Measurements from ENCODE around the gene PDE11A. TPM values are rescaled to one million over a fixed set of nuclear protein-coding genes. Genes with fewer than 3 reads are reported as not detected.

PDE11A gene
- total and polyA plus RNA-seq, 2 of the 8 experiments (the other 6 are each of a cell fraction or from before 2014, with no cell fraction given): 0.19 to 0.23 TPM

- Histone ChIP-seq H4K20me1 (replicated peaks in 1 of 2; ENCODE audit: control insufficient read depth in 1 of 2, insufficient read depth in 2 of 2, low read length in 2 of 2) (no peaks in the 10 kb centered on the region), H3K79me2 (ENCODE audit: control insufficient read depth in 1 of 2, insufficient read depth in 2 of 2, low read length in 2 of 2) (no peaks in the 10 kb centered on the region), H3K4ac (replicated peaks; ENCODE audit: insufficient read length, low read depth, low read length) (no peak overlapping the region), H3K23me2 (ENCODE audit: low read depth, low read length) (0 out of 2 replicates have a peak, but pooled peaks cover 2% of the 10 kb centered on the region), H3K27ac (ENCODE audit: low read depth, low read length) (no peak overlapping the region), H3K23ac (ENCODE audit: insufficient read length) (no peak overlapping the region), H3K14ac (ENCODE audit: insufficient read length) (no peak overlapping the region), H3K18ac (ENCODE audit: extremely low read depth, low read length) (no peak overlapping the region), H3K4me3 (ENCODE audit: extremely low read depth in 1 of 4, insufficient read depth in 2 of 4, low read depth in 3 of 4, low read length in 4 of 4) (no peak overlapping the region), H4K5ac (ENCODE audit: insufficient read length, low read depth, low read length) (no peak overlapping the region), H3K56ac (replicated peaks; ENCODE audit: insufficient read length, low read depth, low read length) (no peak overlapping the region), H2BK20ac (ENCODE audit: low read length) (no peak overlapping the region), H2BK5ac (ENCODE audit: low read depth, low read length) (no peak overlapping the region), H3K4me1 (replicated peaks in 1 of 4; ENCODE audit: control insufficient read depth in 3 of 4, insufficient read depth in 4 of 4, low read length in 3 of 4) (no peaks in the 10 kb centered on the region; a peak in 1 of 7 replicates), H2BK12ac (ENCODE audit: low read depth, low read length) (no peak overlapping the region), H3K27me3 (replicated peaks in 1 of 4; ENCODE audit: control insufficient read depth in 3 of 4, extremely low read depth in 1 of 4, insufficient read depth in 3 of 4, low read length in 3 of 4) (peaks cover 13 to 48% (median 36%) of the 10 kb centered on the region in 4 experiments; a peak in 6 of 7 replicates), H2BK120ac (replicated peaks; ENCODE audit: low read depth, low read length) (no peak overlapping the region), H2AK5ac (ENCODE audit: low read depth, low read length) (no peak overlapping the region), H3K9ac (replicated peaks in 1 of 4; ENCODE audit: extremely low read depth in 1 of 4, low read depth in 3 of 4, low read length in 3 of 4) (no peak overlapping the region), H3K36me3 (ENCODE audit: control insufficient read depth in 2 of 4, insufficient read depth in 4 of 4, low read length in 3 of 4) (no peaks in the 10 kb centered on the region), H3K79me1 (ENCODE audit: low read depth, low read length) (no peaks in the 10 kb centered on the region), H3K4me2 (ENCODE audit: insufficient read depth in 1 of 2, low read depth in 2 of 2, low read length in 2 of 2) (no peak overlapping the region), H3K9me3 (ENCODE audit: insufficient read depth in 2 of 2, low read depth in 1 of 2, low read length in 1 of 2) (no peaks in the 10 kb centered on the region), H4K8ac (ENCODE audit: extremely low read depth, insufficient read depth, low read length) (no peak overlapping the region), H4K91ac (replicated peaks; ENCODE audit: insufficient read length, low read length) (no peak overlapping the region), H2AFZ (ENCODE audit: low read length) (no peak overlapping the region), H2BK15ac (ENCODE audit: low read length) (no peak overlapping the region)
- no peak for FAIRE-seq
- DNase-seq (ENCODE audit: low read depth in 1 of 2, low spot score in 2 of 2): no peak
- TF ChIP-seq SP2 (IDR thresholded peaks at IDR 0.05; ENCODE audit: low read length) (no peak), ZNF274 (IDR thresholded peaks at IDR 0.05; ENCODE audit: borderline replicate concordance, extremely low read depth, low read length) (no peak), SUZ12 (IDR thresholded peaks at IDR 0.05; ENCODE audit: low read length) (no peak), SP1 (IDR thresholded peaks at IDR 0.05; ENCODE audit: low read depth, low read length) (no peak), POU5F1 (IDR thresholded peaks at IDR 0.05; ENCODE audit: low read depth, low read length) (no peak), HDAC2 (IDR thresholded peaks at IDR 0.05; ENCODE audit: borderline replicate concordance in 1 of 2, low read depth in 2 of 2, low read length in 2 of 2) (no peak), NANOG (IDR thresholded peaks at IDR 0.05; ENCODE audit: insufficient read depth, low read depth, low read length, poor library complexity, severe bottlenecking) (no peak), TCF12 (IDR thresholded peaks at IDR 0.05; ENCODE audit: low read depth, low read length) (no peak), SIX5 (IDR thresholded peaks at IDR 0.05; ENCODE audit: low read depth, low read length) (no peak), CBX8 (IDR thresholded peaks at IDR 0.05; ENCODE audit: borderline replicate concordance, low read depth, low read length) (no peak)
- ChIA-PET POLR2A (ENCODE audit: partially characterized antibody) (interaction anchor here (1.6 kb wide), 1 partner anchor 17 kb away, joined by 4 read pairs; no protein-coding TSS in a partner anchor), CTCF (ENCODE audit: partially characterized antibody) (interaction anchor here (0.8 to 1.4 kb wide), 6 partner anchors 9 to 206 kb away, joined by 3 to 4 read pairs (median 3); no protein-coding TSS in a partner anchor)
- 84% methylated on average over 3 of the region's 3 CpGs; no CpG with 5 or more reads in 1 of the 2 experiments for WGBS, 2 experiments (ENCODE audit: extremely low coverage in 1 of 2, insufficient coverage in 1 of 2, insufficient read length in 1 of 2, insufficient replicate concordance in 2 of 2, low coverage in 1 of 2, low lambda C conversion rate in 2 of 2, missing lambda C conversion rate in 1 of 2)
Observed at GRCh38 chr2:177668617-177669016, 404.0 kb downstream of the PDE11A start.

Measured in H1 (cell line).